Measurements from ENCODE around the gene ADGRV1.

DNA sequence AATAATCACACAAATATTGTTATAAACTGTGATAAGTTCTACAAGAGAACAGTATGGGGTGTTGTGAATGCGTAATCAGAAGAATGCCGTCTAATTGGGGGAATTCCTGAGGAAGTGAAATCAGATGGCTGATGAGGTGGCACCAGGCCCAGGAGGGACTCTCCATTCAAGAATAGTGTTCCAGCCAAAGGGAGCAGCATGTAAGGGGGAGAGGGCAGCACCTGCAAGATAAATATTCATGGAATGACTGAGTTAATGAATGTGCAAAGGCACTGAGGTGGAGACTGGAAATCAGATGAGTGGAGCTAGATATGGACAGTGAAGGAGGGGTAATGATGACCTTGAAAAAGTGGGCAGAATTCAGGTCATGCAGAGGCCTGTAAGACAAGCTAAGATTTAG, 574.0 kb downstream of the ADGRV1 start:
- TF ChIP-seq, protein P1, sequence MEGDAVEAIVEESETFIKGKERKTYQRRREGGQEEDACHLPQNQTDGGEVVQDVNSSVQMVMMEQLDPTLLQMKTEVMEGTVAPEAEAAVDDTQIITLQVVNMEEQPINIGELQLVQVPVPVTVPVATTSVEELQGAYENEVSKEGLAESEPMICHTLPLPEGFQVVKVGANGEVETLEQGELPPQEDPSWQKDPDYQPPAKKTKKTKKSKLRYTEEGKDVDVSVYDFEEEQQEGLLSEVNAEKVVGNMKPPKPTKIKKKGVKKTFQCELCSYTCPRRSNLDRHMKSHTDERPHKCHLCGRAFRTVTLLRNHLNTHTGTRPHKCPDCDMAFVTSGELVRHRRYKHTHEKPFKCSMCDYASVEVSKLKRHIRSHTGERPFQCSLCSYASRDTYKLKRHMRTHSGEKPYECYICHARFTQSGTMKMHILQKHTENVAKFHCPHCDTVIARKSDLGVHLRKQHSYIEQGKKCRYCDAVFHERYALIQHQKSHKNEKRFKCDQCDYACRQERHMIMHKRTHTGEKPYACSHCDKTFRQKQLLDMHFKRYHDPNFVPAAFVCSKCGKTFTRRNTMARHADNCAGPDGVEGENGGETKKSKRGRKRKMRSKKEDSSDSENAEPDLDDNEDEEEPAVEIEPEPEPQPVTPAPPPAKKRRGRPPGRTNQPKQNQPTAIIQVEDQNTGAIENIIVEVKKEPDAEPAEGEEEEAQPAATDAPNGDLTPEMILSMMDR (IDR thresholded peaks at IDR 0.05; ENCODE audit: borderline replicate concordance, extremely low read depth, low read length, poor library complexity, severe bottlenecking) = no peak
- no peak for TF ChIP-seq EZH2 (IDR thresholded peaks at IDR 0.05; ENCODE audit: borderline replicate concordance, low read depth, low read length, severe bottlenecking)

All from DND-41 (cell line).